Right ventricle myocardium superior (tissue), 1 donor: Measurements from ENCODE around the gene CRELD1. TPM values are rescaled to one million over a fixed set of nuclear protein-coding genes. Genes with fewer than 3 reads are reported as not detected.

Source experiments
- ATAC-seq: fragments of 200-7000 bp; cut with Tn5 transposase; one replicate; pipeline ENCODE4 v1.9.1; 2020; ENCODE audit warnings: mild to moderate bottlenecking; ENCODE audit not compliant: poor library complexity
- DNase-seq: peaks from one replicate; pipeline ENCODE4 v3.0.0-alpha.2; 2020
- intact Hi-C: fragments of 100-400 bp; cut with DNase I; formaldehyde crosslinking; loops from one replicate; pipeline ENCODE4 v1.11.2; 2022
- total RNA-seq: library from RNA; stranded (reverse); fragmentation: NEBNext Ultra II Directional; extraction: Animal tissue kit (Norgen Biotek cat#: 25700); gene quantifications from one replicate; pipeline ENCODE4 v1.2.1, GENCODE V29; 2021
- donor health status: DM: no; HTN: yes; CAD: no; lungs with severe emphysema.

Gene CRELD1
- total RNA-seq, 1 donor from 2014 or later, result 63.9 TPM

DNA sequence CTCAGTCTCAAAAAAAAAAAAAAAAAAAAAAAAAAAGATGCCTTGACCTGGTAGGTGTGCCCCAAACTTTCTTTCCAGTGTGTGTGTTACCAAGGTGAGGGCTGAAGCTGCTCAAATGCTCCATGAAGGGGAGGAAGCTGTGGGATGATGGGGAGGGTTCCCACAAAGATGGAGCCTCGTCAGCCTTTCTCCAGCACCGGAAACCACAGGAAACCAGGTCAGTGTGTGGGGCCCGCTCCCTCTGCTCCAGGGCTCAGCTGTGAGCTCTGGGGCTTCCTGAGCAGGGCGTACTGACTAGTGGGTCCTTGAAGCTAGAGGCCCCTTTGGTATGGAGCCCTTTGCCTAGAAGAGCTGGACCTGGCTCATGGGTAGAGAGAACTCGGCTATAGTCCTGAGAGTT, 31.7 kb upstream of the CRELD1 start:
- no peak for DNase-seq
- ATAC-seq, result no peak
- intact Hi-C loops, result no loop called here

DNA sequence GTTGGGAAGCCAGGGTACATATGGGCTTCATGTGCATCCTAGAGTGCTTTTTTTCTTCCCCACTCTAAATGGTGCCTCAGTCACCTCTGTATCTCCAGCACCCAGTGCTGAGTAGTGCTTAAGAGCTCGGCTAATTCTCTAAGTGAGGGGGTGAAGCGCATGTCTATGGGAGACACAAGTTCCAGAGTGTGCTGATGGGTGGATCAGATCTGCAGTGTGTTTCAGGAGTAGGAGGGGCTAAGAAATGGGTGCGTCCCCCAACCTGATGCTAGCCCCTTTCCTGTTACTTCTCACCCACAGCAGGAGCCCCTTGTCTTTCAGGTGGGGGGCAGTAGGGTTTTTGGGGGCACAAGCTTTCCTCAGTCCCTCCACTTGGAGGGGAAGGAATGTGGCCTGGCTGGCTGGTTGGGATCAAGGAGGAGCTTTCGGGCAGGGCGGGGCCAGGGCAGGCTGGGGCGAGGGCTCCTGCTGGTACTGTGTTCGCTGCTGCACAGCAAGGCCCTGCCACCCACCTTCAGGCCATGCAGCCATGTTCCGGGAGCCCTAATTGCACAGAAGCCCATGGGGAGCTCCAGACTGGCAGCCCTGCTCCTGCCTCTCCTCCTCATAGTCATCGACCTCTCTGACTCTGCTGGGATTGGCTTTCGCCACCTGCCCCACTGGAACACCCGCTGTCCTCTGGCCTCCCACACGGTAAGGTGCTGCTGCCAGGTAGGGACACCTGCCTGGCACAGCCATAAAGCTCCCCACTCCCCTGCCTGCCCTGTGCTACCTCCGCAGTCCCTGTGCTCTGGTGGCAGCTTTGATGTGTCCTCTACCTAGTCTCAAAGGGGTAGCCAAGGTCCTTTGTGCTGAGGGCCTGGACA, 31.0 kb upstream of the CRELD1 start, which contains the start of gene IL17RE:
IL17RE (plus strand) TSS at position 477 of the 866 bp plus-strand sequence; CDS start at position 562, 85 bp downstream.
- no peak for DNase-seq

GRCh38 chr3:9903238-9903624, 30.4 kb upstream of the CRELD1 start:
- ATAC-seq, result no peak
- intact Hi-C loops, result no loop called here

More for the DNA sequence above, 31.0 kb upstream of the CRELD1 start, which contains the start of gene IL17RE:
- ATAC-seq, result peak; percentile 41
- intact Hi-C loops, result no loop called here

GRCh38 chr3:9903904-9904303, 29.7 kb upstream of the CRELD1 start:
- DNase-seq (no peak), ATAC-seq (no peak)
- intact Hi-C loops, result no loop called here

More at GRCh38 chr3:9903238-9903624, 30.4 kb upstream of the CRELD1 start:
- DNase-seq, result no peak

DNA sequence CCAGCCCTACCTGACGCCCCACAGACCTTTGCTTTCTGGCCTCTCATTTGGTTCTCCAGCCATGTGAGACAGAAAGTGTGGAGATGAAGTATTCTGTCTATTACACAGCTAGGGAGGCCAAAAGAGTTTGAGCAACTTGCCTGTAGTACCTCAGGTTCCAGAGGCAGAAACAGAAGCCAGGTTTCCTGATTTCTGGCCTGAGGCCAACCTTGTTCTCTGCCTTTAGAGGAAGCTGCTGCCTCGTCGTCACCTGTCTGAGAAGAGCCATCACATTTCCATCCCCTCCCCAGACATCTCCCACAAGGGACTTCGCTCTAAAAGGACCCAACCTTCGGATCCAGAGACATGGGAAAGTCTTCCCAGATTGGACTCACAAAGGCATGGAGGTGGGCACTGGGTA, 27.2 kb upstream of the CRELD1 start:
- intact Hi-C loops, result no loop called here
- no peak for ATAC-seq
- DNase-seq, result no peak

DNA sequence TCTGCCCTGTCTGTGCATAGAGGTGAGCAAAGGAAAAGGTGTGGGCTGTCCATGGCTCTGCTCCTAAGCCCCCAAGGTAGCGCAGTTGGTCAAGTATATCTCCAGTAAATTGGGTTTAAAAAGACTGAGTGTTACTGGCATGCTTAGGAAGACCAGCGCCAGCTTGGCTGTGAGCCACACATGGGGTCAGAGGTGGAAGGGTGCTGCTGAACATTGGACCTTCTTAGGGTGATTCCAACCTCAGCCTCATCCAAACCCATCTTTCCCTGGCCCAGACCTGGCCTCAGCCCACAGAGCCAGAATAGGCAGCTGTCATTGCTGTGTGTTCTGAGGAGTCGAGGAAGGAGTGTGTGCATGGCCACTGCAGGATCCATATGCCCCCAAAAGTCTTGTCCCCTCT, 25.3 kb upstream of the CRELD1 start:
- intact Hi-C loops, result no loop called here
- no peak for ATAC-seq
- DNase-seq, result no peak

GRCh38 chr3:9909221-9910013, 24.2 kb upstream of the CRELD1 start:
- ATAC-seq, result no peak
- intact Hi-C loops, result no loop called here

GRCh38 chr3:9911863-9912262, 21.8 kb upstream of the CRELD1 start:
- DNase-seq, result no peak
- no peak for ATAC-seq
- intact Hi-C loops, result no loop called here

More at GRCh38 chr3:9909221-9910013, 24.2 kb upstream of the CRELD1 start:
- DNase-seq, result no peak

DNA sequence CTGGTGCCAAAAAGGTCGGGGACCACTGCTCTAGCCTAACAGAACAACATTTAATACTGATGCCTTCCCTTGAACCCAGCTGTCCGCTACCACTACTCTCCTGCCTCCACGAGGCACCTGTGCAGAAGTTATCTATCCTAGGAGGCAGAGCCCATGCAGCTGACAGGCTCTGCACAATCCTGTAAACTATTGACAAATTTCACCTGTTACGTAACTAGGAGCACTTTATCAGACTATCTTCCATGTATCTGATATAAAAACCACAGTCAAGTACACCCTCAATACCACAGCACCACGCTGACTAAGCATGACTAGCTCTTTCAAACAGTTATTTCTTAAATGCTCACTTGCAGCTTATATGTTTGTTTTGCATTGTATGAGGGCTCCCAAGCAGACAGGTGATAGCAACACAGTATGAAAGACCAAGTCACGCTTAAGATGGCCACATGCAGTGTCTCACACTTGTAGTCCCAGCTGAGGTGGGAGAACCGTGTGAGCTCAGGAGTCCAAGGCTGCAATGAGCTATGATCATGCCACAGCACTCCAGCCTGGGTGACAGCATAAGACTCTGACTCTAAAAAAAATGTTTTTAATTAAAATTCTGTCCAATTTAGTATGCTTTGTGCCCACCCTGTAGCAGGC, 21.2 kb upstream of the CRELD1 start:
- no peak for ATAC-seq

DNA sequence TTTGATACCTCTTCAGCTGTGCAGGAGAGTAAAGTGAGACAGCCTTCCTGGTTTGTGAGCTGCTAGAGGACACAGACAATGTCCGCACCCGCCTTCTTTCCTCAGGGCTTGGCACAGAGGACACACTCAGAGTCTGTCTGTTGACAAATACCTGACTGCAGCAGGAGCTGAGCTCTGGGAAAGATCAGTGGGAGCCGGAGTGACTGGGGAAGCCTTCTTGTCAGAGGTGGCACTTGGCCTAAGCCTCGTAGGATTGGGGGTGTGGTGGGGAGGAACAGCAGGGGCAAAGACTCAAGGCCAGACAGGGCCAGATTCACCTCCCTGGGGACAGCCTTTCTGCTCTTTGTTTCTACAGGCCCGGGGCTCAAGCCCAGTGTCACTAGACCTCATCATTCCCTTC, 20.0 kb upstream of the CRELD1 start:
- DNase-seq, result no peak
- ATAC-seq, result no peak
- intact Hi-C loops, result no loop called here

More for the DNA sequence above, 21.2 kb upstream of the CRELD1 start:
- intact Hi-C loops, result no loop called here
- DNase-seq, result no peak

DNA sequence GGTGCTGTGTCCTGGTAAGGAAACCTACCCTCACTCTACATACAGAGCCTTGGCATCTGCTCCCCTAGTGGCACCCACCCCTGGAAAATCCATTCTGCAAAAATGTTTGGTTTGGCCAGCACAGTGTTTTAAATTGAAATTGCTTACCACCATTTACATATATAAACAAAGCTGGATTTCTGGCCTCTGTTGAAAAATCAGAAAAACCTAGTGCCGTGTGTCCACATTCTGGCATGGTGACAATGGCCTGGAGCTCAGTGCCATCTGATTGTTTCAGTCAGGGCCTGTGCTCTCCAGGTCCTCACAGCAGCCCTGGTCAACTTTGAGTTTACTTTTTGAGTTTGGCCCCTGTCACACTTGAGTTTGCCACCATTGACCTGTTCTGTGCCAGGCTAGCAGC, 19.6 kb upstream of the CRELD1 start:
- ATAC-seq (no peak), DNase-seq (no peak)
- intact Hi-C loops, result no loop called here

GRCh38 chr3:9914559-9915253, 18.9 kb upstream of the CRELD1 start:
- DNase-seq, result no peak
- ATAC-seq, result no peak
- intact Hi-C loops, result no loop called here

DNA sequence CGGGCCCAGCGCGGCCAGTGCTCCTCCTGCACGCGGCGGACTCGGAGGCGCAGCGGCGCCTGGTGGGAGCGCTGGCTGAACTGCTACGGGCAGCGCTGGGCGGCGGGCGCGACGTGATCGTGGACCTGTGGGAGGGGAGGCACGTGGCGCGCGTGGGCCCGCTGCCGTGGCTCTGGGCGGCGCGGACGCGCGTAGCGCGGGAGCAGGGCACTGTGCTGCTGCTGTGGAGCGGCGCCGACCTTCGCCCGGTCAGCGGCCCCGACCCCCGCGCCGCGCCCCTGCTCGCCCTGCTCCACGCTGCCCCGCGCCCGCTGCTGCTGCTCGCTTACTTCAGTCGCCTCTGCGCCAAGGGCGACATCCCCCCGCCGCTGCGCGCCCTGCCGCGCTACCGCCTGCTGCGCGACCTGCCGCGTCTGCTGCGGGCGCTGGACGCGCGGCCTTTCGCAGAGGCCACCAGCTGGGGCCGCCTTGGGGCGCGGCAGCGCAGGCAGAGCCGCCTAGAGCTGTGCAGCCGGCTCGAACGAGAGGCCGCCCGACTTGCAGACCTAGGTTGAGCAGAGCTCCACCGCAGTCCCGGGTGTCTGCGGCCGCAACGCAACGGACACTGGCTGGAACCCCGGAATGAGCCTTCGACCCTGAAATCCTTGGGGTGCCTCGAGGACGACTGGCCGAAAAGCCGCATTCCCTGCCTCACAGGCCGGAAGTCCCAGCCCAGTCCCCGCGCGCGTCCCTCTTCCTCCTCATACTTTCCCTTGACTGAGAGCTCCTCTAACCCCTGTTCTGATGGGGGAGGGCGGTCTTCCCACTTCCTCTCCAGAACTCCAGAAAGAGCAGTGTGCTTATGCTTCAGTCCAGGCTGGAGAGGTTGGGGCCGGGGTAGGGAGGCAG, 18.1 kb upstream of the CRELD1 start:
- intact Hi-C loops, result no loop called here
- peak; percentile 63 for ATAC-seq
- DNase-seq, result peak; percentile 86

DNA sequence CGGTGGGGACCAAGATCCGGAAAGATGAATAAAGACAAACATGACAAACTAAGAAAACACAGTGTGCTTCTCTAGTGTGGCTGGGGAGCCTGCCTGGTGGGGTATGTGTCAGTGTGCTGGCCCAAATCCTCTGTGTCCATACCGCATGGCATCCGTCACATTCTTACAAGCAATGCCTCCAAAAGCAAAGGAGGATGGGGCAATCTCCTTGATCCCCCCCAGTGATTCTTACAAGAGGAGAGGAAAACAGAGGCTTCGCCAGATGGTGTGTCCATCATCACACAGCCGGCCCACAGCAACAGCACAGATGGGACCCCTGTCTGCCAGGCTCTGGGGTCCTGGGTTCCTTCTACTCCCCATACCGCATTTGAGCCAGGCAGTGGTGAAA, 17.3 kb upstream of the CRELD1 start:
- ATAC-seq, result peak; percentile 1
- intact Hi-C loops, result no loop called here
- DNase-seq, result no peak

DNA sequence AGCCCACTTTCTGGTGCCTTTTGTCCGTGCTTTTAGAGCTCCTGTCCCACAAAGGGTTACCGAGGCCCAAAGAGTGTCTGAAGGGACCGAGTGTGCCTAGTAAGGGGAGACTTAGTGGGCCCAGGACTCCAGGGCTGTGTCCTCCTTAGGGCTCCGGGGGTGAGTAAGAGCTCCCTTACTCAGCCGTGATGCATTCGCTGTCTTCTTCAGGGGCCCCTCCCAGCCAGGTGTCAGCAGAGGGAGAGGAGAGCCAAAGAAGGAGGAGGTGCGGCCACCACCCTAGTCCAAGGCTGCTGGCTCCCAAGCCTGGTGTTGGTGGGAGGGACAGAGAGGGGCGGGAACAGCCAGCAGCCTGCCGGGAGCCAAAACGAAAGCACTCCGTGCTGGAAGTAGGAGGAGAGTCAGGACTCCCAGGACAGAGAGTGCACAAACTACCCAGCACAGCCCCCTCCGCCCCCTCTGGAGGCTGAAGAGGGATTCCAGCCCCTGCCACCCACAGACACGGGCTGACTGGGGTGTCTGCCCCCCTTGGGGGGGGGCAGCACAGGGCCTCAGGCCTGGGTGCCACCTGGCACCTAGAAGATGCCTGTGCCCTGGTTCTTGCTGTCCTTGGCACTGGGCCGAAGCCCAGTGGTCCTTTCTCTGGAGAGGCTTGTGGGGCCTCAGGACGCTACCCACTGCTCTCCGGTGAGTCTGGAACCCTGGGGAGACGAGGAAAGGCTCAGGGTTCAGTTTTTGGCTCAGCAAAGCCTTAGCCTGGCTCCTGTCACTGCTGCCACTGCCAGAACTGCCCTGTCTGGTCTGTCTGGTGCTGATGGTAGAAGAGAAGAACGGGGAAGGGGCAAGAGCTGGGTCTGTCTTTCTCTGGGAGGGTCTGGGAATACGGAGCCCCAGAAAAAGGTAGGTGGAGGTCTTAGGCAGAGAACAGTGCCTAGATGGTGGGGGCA, 16.6 kb upstream of the CRELD1 start, which contains the start of gene IL17RC:
IL17RC (plus strand) TSS at position 365 of the 947 bp plus-strand sequence; CDS start at position 583, 218 bp downstream.
- intact Hi-C loops, result no loop called here
- DNase-seq (peak; percentile 91), ATAC-seq (peak; percentile 91)

DNA sequence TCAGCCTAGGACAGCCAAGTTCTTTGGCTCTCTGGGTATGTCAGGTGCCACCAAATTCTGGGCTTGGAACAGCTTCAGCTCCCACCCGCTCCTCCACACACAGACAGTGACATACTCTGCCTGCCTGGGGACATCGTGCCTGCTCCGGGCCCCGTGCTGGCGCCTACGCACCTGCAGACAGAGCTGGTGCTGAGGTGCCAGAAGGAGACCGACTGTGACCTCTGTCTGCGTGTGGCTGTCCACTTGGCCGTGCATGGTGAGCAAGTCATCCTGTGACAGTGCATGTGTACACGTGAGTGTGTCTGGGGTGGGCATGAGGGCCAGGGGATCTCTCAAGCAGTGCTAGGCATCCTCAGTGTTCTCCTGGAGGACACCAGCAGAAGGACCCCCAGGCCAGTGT, 15.8 kb upstream of the CRELD1 start:
- no peak for DNase-seq
- intact Hi-C loops, result no loop called here
- no peak for ATAC-seq
